Suprapubic skin (tissue), 4 donors: ENCODE results near the gene EEPD1. TPM values are rescaled to one million over a fixed set of nuclear protein-coding genes. Genes with fewer than 3 reads are reported as not detected.

Source experiments
- DNase-seq, 2 donors: peaks; one replicate each; pipeline ENCODE4 v3.0.0-alpha.2; 2019; ENCODE audit warnings: low spot score in 2 of 2
- H3K27ac ChIP-seq: fragments of 200-600 bp; sonication (generic); one replicate; pipeline ENCODE4 v1.5.1; 2019
- H3K27me3 ChIP-seq: fragments of 200-600 bp; sonication (generic); one replicate; pipeline ENCODE4 v1.5.1; 2019
- H3K36me3 ChIP-seq: fragments of 200-600 bp; sonication (generic); one replicate; pipeline ENCODE4 v1.5.1; 2019
- H3K4me1 ChIP-seq: fragments of 200-600 bp; sonication (generic); one replicate; pipeline ENCODE4 v1.5.1; 2019
- H3K4me3 ChIP-seq: fragments of 200-600 bp; sonication (generic); one replicate; pipeline ENCODE4 v1.5.1; 2019; ENCODE audit warnings: mild to moderate bottlenecking
- H3K9me3 ChIP-seq: fragments of 200-600 bp; sonication (generic); one replicate; pipeline ENCODE4 v1.5.1; 2019
- CTCF ChIP-seq, 2 donors: fragments of 200-600 bp in 1 of 2; fragments of 450-650 bp in 1 of 2; sonication (generic) in 1 of 2; IDR thresholded peaks; one replicate each; pipeline ENCODE4 v1.5.1; 2016 to 2019; ENCODE audit warnings: antibody characterized with exemption in 2 of 2, mild to moderate bottlenecking in 1 of 2, moderate library complexity in 1 of 2
- EP300 ChIP-seq: sonication (generic); formaldehyde crosslinking; IDR thresholded peaks from one replicate; pipeline ENCODE4 v1.6.1; 2017; ENCODE audit warnings: antibody characterized with exemption
- POLR2A ChIP-seq, 2 donors: fragments of 450-650 bp; IDR thresholded peaks; one replicate each; pipeline ENCODE4 v1.6.1; 2017; ENCODE audit warnings: antibody characterized with exemption in 2 of 2, mild to moderate bottlenecking in 2 of 2, moderate library complexity in 2 of 2
- POLR2AphosphoS5 ChIP-seq, 3 donors: sonication (generic); formaldehyde crosslinking; IDR thresholded peaks; one replicate each; pipeline ENCODE4 v1.6.1; 2017; ENCODE audit warnings: antibody characterized with exemption in 3 of 3
- WGBS: methylation state at CpG from one replicate; pipeline ENCODE4 v1.1.5; 2018; 5-methylcytosine and 5-hydroxymethylcytosine counted together
- total RNA-seq, 4 donors: library from RNA; depleted of rRNA; stranded (reverse); fragments of >200 nt; gene quantifications; one replicate each; pipeline ENCODE4 v1.1.0, GENCODE V29; 2016

Gene EEPD1
- total RNA-seq, 4 donors from 2014 or later, result 11.7 to 18.2 (median 16.1) TPM

- Histone ChIP-seq H3K27ac (no peak overlapping the region), H3K4me3 (no peak overlapping the region), H3K4me1 (peaks cover 38% of the 10 kb centered on the region), H3K9me3 (no peaks in the 10 kb centered on the region), H3K27me3 (no peaks in the 10 kb centered on the region), H3K36me3 (no peaks in the 10 kb centered on the region)
- no peak for TF ChIP-seq CTCF (IDR thresholded peaks at IDR 0.05)
- no peak for TF ChIP-seq EP300
- no peak for TF ChIP-seq POLR2A (IDR thresholded peaks at IDR 0.05)
- TF ChIP-seq POLR2AphosphoS5 (IDR thresholded peaks at IDR 0.05), result no peak
- 92% methylated on average over 6 of the region's 7 CpGs for WGBS
- DNase-seq, result peak in 1 of 2 donors; percentile 41
Measured at GRCh38 chr7:36278069-36278619, 125.1 kb downstream of the EEPD1 start.

GRCh38 chr7:36278620-36279172 is 125.6 kb downstream of the EEPD1 start:
- Histone ChIP-seq H3K4me3 (no peak overlapping the region), H3K27me3 (no peaks in the 10 kb centered on the region), H3K9me3 (no peaks in the 10 kb centered on the region), H3K27ac (no peak overlapping the region), H3K4me1 (peaks cover 38% of the 10 kb centered on the region), H3K36me3 (no peaks in the 10 kb centered on the region)
- 54% methylated on average over 7 of the region's 7 CpGs for WGBS
- DNase-seq, result peak in 1 of 2 donors; percentile 77
- TF ChIP-seq EP300 (no peak), CTCF (IDR thresholded peaks at IDR 0.05) (no peak), POLR2AphosphoS5 (IDR thresholded peaks at IDR 0.05) (no peak), POLR2A (IDR thresholded peaks at IDR 0.05) (no peak)

- no peaks in the 10 kb centered on the region for H3K9me3 ChIP-seq
- H3K36me3 ChIP-seq, result no peaks in the 10 kb centered on the region
- 98% methylated on average over 6 of the region's 9 CpGs for WGBS
- H3K4me1 ChIP-seq, result peaks cover 38% of the 10 kb centered on the region
- H3K4me3 ChIP-seq, result no peak overlapping the region
- H3K27me3 ChIP-seq, result no peaks in the 10 kb centered on the region
- DNase-seq, result peak in 1 of 2 donors; percentile 55
- TF ChIP-seq POLR2A (IDR thresholded peaks at IDR 0.05) (no peak), EP300 (no peak), POLR2AphosphoS5 (IDR thresholded peaks at IDR 0.05) (no peak), CTCF (IDR thresholded peaks at IDR 0.05) (no peak)
- no peak overlapping the region for H3K27ac ChIP-seq
Measured at GRCh38 chr7:36279200-36279925, 126.3 kb downstream of the EEPD1 start.

- WGBS, result 86% methylated on average over 9 of the region's 9 CpGs
- no peaks in the 10 kb centered on the region for H3K27me3 ChIP-seq
- H3K4me3 ChIP-seq, result no peak overlapping the region
- H3K4me1 ChIP-seq, result peaks cover 38% of the 10 kb centered on the region
- DNase-seq, result peak in 1 of 2 donors; percentile 35
- no peaks in the 10 kb centered on the region for H3K9me3 ChIP-seq
- H3K27ac ChIP-seq, result no peak overlapping the region
- no peaks in the 10 kb centered on the region for H3K36me3 ChIP-seq
- no peak for TF ChIP-seq CTCF (IDR thresholded peaks at IDR 0.05)
- TF ChIP-seq POLR2A (IDR thresholded peaks at IDR 0.05), result no peak
- no peak for TF ChIP-seq POLR2AphosphoS5 (IDR thresholded peaks at IDR 0.05)
- TF ChIP-seq EP300, result no peak
Measured at GRCh38 chr7:36279926-36280315, 126.9 kb downstream of the EEPD1 start.
